ENCODE results near the gene ZC3HAV1L. TPM values are rescaled to one million over a fixed set of nuclear protein-coding genes. Genes with fewer than 3 reads are reported as not detected.
"Not testable (repeated sequence)": the region's sequence is repeated elsewhere in the genome, so short reads cannot be mapped to it uniquely, and the experiment has no call there.

ZC3HAV1L gene
- total and polyA plus RNA-seq, 7 donors: 0.92 to 27.7 (median 14.4) TPM; not detected in 1

DNA sequence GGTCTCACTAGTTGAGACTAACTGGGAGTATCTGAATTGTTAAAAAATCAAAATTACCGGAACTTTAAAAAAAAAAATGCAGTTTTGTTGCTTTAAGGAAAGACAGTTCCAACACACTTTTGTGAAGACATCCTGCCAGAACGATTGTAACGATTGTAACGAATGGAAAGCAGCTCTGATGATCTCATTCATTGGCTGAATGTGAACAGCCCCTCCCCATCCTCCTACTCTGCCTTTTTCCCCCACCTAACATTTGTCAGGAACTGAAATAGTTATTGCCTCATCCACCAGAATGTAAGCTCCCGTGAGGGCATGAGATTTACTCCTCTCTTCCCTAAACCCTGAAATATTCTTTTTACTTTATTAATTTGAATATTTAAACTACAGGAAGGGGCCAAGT, 23.1 kb upstream of the ZC3HAV1L start:
- DNase-seq: no peak
- Histone ChIP-seq H3K4me1 (no peaks in the 10 kb centered on the region), H3K36me3 (peaks cover 3 to 85% (median 26%) of the 10 kb centered on the region in 4 donors), H3K27ac (peak overlapping the region in 2 of 4 donors; percentile 39 to 51), H3K4me3 (no peak overlapping the region), H3K27me3 (no peaks in the 10 kb centered on the region), H3K9me3 (no peaks in the 10 kb centered on the region)
- TF ChIP-seq POLR2AphosphoS5 (IDR thresholded peaks at IDR 0.05) (no peak), POLR2A (IDR thresholded peaks at IDR 0.05) (no peak), EP300 (IDR thresholded peaks at IDR 0.05) (no peak)
- TF ChIP-seq, protein P1, sequence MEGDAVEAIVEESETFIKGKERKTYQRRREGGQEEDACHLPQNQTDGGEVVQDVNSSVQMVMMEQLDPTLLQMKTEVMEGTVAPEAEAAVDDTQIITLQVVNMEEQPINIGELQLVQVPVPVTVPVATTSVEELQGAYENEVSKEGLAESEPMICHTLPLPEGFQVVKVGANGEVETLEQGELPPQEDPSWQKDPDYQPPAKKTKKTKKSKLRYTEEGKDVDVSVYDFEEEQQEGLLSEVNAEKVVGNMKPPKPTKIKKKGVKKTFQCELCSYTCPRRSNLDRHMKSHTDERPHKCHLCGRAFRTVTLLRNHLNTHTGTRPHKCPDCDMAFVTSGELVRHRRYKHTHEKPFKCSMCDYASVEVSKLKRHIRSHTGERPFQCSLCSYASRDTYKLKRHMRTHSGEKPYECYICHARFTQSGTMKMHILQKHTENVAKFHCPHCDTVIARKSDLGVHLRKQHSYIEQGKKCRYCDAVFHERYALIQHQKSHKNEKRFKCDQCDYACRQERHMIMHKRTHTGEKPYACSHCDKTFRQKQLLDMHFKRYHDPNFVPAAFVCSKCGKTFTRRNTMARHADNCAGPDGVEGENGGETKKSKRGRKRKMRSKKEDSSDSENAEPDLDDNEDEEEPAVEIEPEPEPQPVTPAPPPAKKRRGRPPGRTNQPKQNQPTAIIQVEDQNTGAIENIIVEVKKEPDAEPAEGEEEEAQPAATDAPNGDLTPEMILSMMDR (IDR thresholded peaks at IDR 0.05): no peak
- intact Hi-C loops (cut with DNase I): no loop called here
- 63 to 80% methylated on average over 5 of the region's 5 CpGs for WGBS, 2 donors

DNA sequence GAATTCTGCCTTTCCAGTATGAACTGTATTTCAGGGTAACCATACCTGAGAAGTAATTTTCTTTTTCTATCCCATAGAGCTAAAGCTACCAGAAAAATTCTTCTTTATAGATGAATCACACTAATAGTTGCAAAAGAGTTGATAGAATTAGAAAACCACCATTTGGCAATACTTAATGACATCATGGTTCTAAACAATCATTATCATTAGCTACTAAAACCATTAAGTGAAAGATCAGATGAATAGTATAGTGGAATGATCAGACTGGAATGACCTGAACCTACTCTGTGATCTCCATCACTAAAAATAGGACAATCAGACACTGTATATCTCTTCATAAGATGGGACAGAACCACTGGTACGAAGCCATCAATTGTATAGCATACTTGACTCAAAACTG, 19.8 kb upstream of the ZC3HAV1L start:
- H3K4me1 ChIP-seq: no peaks in the 10 kb centered on the region
- H3K27ac ChIP-seq: no peak overlapping the region
- H3K27me3 ChIP-seq: no peaks in the 10 kb centered on the region
- intact Hi-C loops (cut with DNase I): no loop called here
- H3K36me3 ChIP-seq: peaks cover 14 to 83% (median 31%) of the 10 kb centered on the region in 4 donors
- TF ChIP-seq POLR2AphosphoS5 (IDR thresholded peaks at IDR 0.05): no peak
- TF ChIP-seq EP300 (IDR thresholded peaks at IDR 0.05): no peak
- TF ChIP-seq, protein P1 (IDR thresholded peaks at IDR 0.05): no peak
- TF ChIP-seq POLR2A (IDR thresholded peaks at IDR 0.05): no peak
- no peaks in the 10 kb centered on the region for H3K9me3 ChIP-seq
- WGBS, 2 donors: 93 to 96% methylated on average over 1 of the region's 1 CpG
- H3K4me3 ChIP-seq: no peak overlapping the region
- DNase-seq: no peak

DNA sequence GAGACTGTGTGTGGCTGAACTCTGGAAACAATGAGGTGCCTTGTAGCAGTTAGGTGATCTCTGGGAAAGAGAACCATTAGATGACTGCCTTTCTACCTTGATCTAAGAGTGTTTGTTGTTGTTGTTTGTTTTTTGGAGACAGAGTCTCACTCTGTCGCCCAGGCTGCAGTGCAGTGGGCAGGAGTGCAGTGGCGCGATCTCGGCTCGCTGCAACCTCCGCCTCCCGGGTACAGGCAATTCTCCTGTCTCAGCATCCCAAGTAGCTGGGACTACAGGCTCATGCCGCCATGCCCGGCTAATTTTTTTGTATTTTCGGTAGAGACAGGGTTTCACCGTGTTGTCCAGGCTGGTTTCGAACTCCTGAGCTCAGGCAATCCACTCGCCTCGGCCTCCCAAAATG, 18.8 kb upstream of the ZC3HAV1L start:
- H3K27ac ChIP-seq; intact Hi-C loops (cut with DNase I); DNase-seq; H3K4me1 ChIP-seq; H3K27me3 ChIP-seq; H3K9me3 ChIP-seq; H3K4me3 ChIP-seq: not testable (repeated sequence)
- peaks cover 11 to 79% (median 30%) of the 10 kb centered on the region in 4 donors for H3K36me3 ChIP-seq
- whole genome bisulfite sequencing, 2 donors: 96 to 97% methylated on average over 14 of the region's 14 CpGs

DNA sequence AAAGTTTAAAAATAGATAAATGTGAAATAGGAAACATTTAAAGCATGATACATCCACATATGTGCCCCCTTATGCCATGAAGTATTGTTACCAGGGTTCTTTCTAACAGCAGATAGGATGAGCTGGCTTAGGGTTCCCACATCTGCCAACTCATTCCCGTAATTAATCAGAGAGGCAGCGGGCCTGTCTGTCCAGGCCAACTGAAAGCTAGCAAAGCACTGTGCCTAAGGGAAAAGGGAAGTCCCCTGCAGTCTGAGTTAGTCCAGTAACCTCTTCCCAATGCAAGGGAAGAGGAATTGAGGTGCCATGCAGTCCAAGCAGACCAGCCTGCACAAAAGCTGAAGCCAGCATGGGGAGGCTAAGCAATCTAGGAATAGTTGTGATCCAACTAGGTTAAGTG, 18.3 kb upstream of the ZC3HAV1L start:
- 90 to 92% methylated on average over 2 of the region's 2 CpGs for WGBS, 2 donors
- H3K4me1 ChIP-seq: no peaks in the 10 kb centered on the region
- no peak overlapping the region for H3K27ac ChIP-seq

DNA sequence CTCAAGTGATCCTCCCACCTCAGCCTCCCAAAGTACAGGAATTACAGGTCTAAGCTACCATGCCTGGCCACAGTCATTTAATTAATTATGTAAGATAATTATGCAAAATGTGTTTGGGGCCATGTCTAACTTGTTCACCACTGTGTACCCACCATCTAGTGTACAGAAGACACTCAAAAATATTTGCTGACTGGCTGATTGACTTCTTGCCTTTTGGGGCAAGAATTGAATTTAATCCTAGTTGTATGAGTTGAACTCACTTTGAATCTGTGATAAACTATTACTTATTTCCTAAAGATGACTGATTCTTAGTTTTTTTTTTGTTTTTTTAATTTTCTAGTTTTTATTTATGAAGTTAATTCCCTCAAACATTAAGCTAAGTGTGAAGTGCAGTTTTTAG, 15.8 kb upstream of the ZC3HAV1L start:
- H3K4me1 ChIP-seq: no peaks in the 10 kb centered on the region
- no peaks in the 10 kb centered on the region for H3K27me3 ChIP-seq
- DNase-seq: no peak
- no peaks in the 10 kb centered on the region for H3K9me3 ChIP-seq
- intact Hi-C loops (cut with DNase I): no loop called here
- peaks cover 11 to 92% (median 35%) of the 10 kb centered on the region in 4 donors for H3K36me3 ChIP-seq
- no peak overlapping the region for H3K27ac ChIP-seq
- no peak overlapping the region for H3K4me3 ChIP-seq
- TF ChIP-seq POLR2A (IDR thresholded peaks at IDR 0.05) (no peak), EP300 (IDR thresholded peaks at IDR 0.05) (no peak), POLR2AphosphoS5 (IDR thresholded peaks at IDR 0.05) (no peak)
- TF ChIP-seq, protein P1 (IDR thresholded peaks at IDR 0.05): no peak

More for the DNA sequence above, 18.3 kb upstream of the ZC3HAV1L start:
- Histone ChIP-seq H3K4me3 (no peak overlapping the region), H3K9me3 (no peaks in the 10 kb centered on the region), H3K27me3 (no peaks in the 10 kb centered on the region), H3K36me3 (peaks cover 11 to 79% (median 30%) of the 10 kb centered on the region in 4 donors)
- intact Hi-C loops (cut with DNase I): no loop called here
- no peak for DNase-seq
- no peak for TF ChIP-seq POLR2A (IDR thresholded peaks at IDR 0.05)

DNA sequence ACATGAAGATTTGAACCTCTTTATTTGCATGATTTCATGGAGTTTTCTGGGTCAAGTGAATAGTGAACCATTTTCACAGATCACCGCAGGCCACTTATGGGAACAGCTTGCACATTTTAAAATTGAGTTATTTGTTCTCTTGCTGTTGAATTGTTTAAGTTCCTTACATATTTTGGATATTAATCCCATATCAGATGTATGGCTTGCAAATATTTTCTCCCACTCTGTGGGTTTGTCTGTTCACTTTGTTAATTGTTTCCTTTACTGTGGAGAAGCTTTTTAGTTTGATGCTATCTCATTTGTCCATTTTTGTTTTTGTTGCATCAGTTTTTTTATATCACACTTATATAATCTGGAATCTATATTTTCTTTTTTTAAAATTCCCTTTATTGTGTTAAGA, 14.1 kb upstream of the ZC3HAV1L start:
- TF ChIP-seq POLR2A (IDR thresholded peaks at IDR 0.05) (no peak), EP300 (IDR thresholded peaks at IDR 0.05) (no peak), POLR2AphosphoS5 (IDR thresholded peaks at IDR 0.05) (no peak)
- TF ChIP-seq, protein P1 (IDR thresholded peaks at IDR 0.05): no peak
- no peak for DNase-seq
- Histone ChIP-seq H3K9me3 (no peaks in the 10 kb centered on the region), H3K27ac (no peak overlapping the region), H3K27me3 (no peaks in the 10 kb centered on the region), H3K4me3 (no peak overlapping the region), H3K36me3 (peaks cover 11 to 91% (median 31%) of the 10 kb centered on the region in 4 donors), H3K4me1 (no peaks in the 10 kb centered on the region)
- 93 to 97% methylated on average over 1 of the region's 1 CpG for WGBS, 2 donors
- intact Hi-C loops (cut with DNase I): no loop called here
